WTC11 (cell line): ENCODE measurements around the gene ACYP2. TPM values are rescaled to one million over a fixed set of nuclear protein-coding genes. Genes with fewer than 3 reads are reported as not detected.

Experiments used
- ATAC-seq: fragments of 200-7000 bp; cut with Tn5 transposase; 2 replicates; pipeline ENCODE4 v1.10.0; 2021; ENCODE audit warnings: mild to moderate bottlenecking, moderate library complexity
- CTCF ChIA-PET: fragments of 300-600 bp; sonication (Branson Sonifier 250); formaldehyde crosslinking; loops from one replicate; lab custom pipeline; 2021; ENCODE audit warnings: antibody characterized with exemption; lab: Charles Lee
- POLR2A ChIA-PET: fragments of 350-600 bp; sonication (Branson Sonifier 250); formaldehyde crosslinking; loops from one replicate; lab custom pipeline; 2021; ENCODE audit warnings: antibody characterized with exemption; lab: Charles Lee
- DNase-seq: peaks from one replicate; pipeline ENCODE4 v3.0.0; 2021; ENCODE audit warnings: low spot score
- H3K27ac Mint-ChIP-seq: 2 replicates; pipeline ENCODE4 v1.8.0; 2021; ENCODE audit warnings: mixed read lengths
- H3K27me3 Mint-ChIP-seq: 2 replicates; pipeline ENCODE4 v1.8.0; 2021; ENCODE audit warnings: low read depth, mild to moderate bottlenecking, moderate library complexity, mixed read lengths
- H3K36me3 Mint-ChIP-seq: 2 replicates; pipeline ENCODE4 v1.8.0; 2021; ENCODE audit warnings: mixed read lengths
- H3K4me1 Mint-ChIP-seq: 2 replicates; pipeline ENCODE4 v1.8.0; 2022; ENCODE audit warnings: mixed read lengths
- H3K4me3 Mint-ChIP-seq: 2 replicates; pipeline ENCODE4 v1.8.0; 2021; ENCODE audit warnings: mild to moderate bottlenecking, moderate library complexity, mixed read lengths
- H3K9me3 Mint-ChIP-seq: 2 replicates; pipeline ENCODE4 v1.8.0; 2021; ENCODE audit warnings: mixed read lengths
- FOXJ3 ChIP-seq: sonication (generic); formaldehyde crosslinking; IDR thresholded peaks from 2 replicates; pipeline ENCODE4 v1.9.0; 2021; ENCODE audit warnings: missing genetic modification reagents, mild to moderate bottlenecking, borderline replicate concordance
- FOXP1 ChIP-seq: sonication (generic); formaldehyde crosslinking; IDR thresholded peaks from 2 replicates; pipeline ENCODE4 v1.8.0; 2022; ENCODE audit warnings: missing genetic modification reagents, mild to moderate bottlenecking, moderate library complexity, borderline replicate concordance
- HMGXB4 ChIP-seq: sonication (generic); formaldehyde crosslinking; IDR thresholded peaks from 2 replicates; pipeline ENCODE4 v1.8.1; 2023; ENCODE audit warnings: mild to moderate bottlenecking, moderate library complexity, missing genetic modification reagents
- IRF2 ChIP-seq: sonication (generic); formaldehyde crosslinking; IDR thresholded peaks from 2 replicates; pipeline ENCODE4 v1.8.0; 2022; ENCODE audit warnings: low read depth, missing genetic modification reagents, borderline replicate concordance
- JUN ChIP-seq: sonication (generic); formaldehyde crosslinking; IDR thresholded peaks from 2 replicates; pipeline ENCODE4 v1.8.0; 2023; ENCODE audit warnings: mild to moderate bottlenecking, missing genetic modification reagents
- RELA ChIP-seq: sonication (generic); formaldehyde crosslinking; IDR thresholded peaks from 2 replicates; pipeline ENCODE4 v1.8.1; 2022; ENCODE audit warnings: missing genetic modification reagents, mild to moderate bottlenecking, borderline replicate concordance
- ZBTB21 ChIP-seq: sonication (generic); formaldehyde crosslinking; IDR thresholded peaks from 2 replicates; pipeline ENCODE4 v1.8.1; 2023; ENCODE audit warnings: mild to moderate bottlenecking, missing genetic modification reagents, borderline replicate concordance
- ZNF121 ChIP-seq: sonication (generic); formaldehyde crosslinking; IDR thresholded peaks from 2 replicates; pipeline ENCODE4 v1.8.0; 2023; ENCODE audit warnings: missing genetic modification reagents
- ZNF138 ChIP-seq: sonication (generic); formaldehyde crosslinking; conservative IDR thresholded peaks from 2 replicates; pipeline ENCODE4 v1.8.1; 2022; ENCODE audit warnings: mild to moderate bottlenecking, moderate library complexity, missing genetic modification reagents
- ZNF317 ChIP-seq: sonication (generic); formaldehyde crosslinking; IDR thresholded peaks from 2 replicates; pipeline ENCODE4 v1.8.1; 2023; ENCODE audit warnings: low read depth, mild to moderate bottlenecking, moderate library complexity, missing genetic modification reagents, borderline replicate concordance
- total RNA-seq: library from RNA; stranded (reverse); gene quantifications from 3 replicates; pipeline ENCODE4 v1.2.3, GENCODE V29; 2021
- TF ChIP-seq, protein P1 (sequence below): fragments of 250-450 bp; sonication (Bioruptor Pico); IDR thresholded peaks from 2 replicates; pipeline ENCODE4 v1.9.0; 2021; ENCODE audit warnings: mild to moderate bottlenecking
- TF ChIP-seq, protein P2 (sequence below): sonication (generic); formaldehyde crosslinking; IDR thresholded peaks from 2 replicates; pipeline ENCODE4 v1.8.0; 2022; ENCODE audit warnings: mild to moderate bottlenecking, missing genetic modification reagents
- TF ChIP-seq, protein P3 (sequence below): sonication (generic); formaldehyde crosslinking; IDR thresholded peaks from 2 replicates; pipeline ENCODE4 v1.8.1; 2023; ENCODE audit warnings: mild to moderate bottlenecking, missing genetic modification reagents, moderate library complexity
- TF ChIP-seq, protein P4 (sequence below): fragments of 250-450 bp; sonication (Bioruptor Pico); IDR thresholded peaks from 2 replicates; pipeline ENCODE4 v1.9.0; 2021; ENCODE audit warnings: mild to moderate bottlenecking
- TF ChIP-seq, protein P5 (sequence below): sonication (generic); formaldehyde crosslinking; IDR thresholded peaks from 2 replicates; pipeline ENCODE4 v1.8.1; 2022; ENCODE audit warnings: missing genetic modification reagents, borderline replicate concordance
- TF ChIP-seq, protein P6 (sequence below): sonication (generic); formaldehyde crosslinking; IDR thresholded peaks from 2 replicates; pipeline ENCODE4 v1.8.1; 2023; ENCODE audit warnings: mild to moderate bottlenecking, missing genetic modification reagents, borderline replicate concordance
- TF ChIP-seq, protein P7 (sequence below): sonication (generic); formaldehyde crosslinking; conservative IDR thresholded peaks from 2 replicates; pipeline ENCODE4 v1.8.1; 2023; ENCODE audit warnings: mild to moderate bottlenecking, low read depth, missing genetic modification reagents, moderate library complexity

ACYP2 gene
- total RNA-seq, 1 experiment from 2014 or later: 4.4 TPM

- Mint-ChIP-seq H3K4me1 (peaks cover 6% of the 10 kb centered on the region; the same call in 1 of the 2 replicates), H3K27me3 (no peaks in the 10 kb centered on the region), H3K4me3 (no peak overlapping the region), H3K27ac (no peak overlapping the region), H3K9me3 (no peaks in the 10 kb centered on the region), H3K36me3 (no peaks in the 10 kb centered on the region)
- ChIA-PET CTCF (no interaction called here), POLR2A (no interaction called here)
- DNase-seq (no peak), ATAC-seq (no peak)
- TF ChIP-seq FOXP1 (CRISPR knock-in tag) (no peak), HMGXB4 (no peak), ZBTB21 (CRISPR knock-in tag) (no peak), JUN (CRISPR knock-in tag) (no peak), ZNF317 (CRISPR knock-in tag) (no peak), FOXJ3 (CRISPR knock-in tag) (no peak), RELA (no peak), ZNF138 (CRISPR knock-in tag) (no peak), ZNF121 (CRISPR knock-in tag) (no peak), IRF2 (no peak)
- TF ChIP-seq, protein P1, sequence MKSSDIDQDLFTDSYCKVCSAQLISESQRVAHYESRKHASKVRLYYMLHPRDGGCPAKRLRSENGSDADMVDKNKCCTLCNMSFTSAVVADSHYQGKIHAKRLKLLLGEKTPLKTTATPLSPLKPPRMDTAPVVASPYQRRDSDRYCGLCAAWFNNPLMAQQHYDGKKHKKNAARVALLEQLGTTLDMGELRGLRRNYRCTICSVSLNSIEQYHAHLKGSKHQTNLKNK (CRISPR knock-in tag): no peak
- TF ChIP-seq, protein P2, sequence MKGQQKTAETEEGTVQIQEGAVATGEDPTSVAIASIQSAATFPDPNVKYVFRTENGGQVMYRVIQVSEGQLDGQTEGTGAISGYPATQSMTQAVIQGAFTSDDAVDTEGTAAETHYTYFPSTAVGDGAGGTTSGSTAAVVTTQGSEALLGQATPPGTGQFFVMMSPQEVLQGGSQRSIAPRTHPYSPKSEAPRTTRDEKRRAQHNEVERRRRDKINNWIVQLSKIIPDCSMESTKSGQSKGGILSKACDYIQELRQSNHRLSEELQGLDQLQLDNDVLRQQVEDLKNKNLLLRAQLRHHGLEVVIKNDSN: no peak
- TF ChIP-seq, protein P3, sequence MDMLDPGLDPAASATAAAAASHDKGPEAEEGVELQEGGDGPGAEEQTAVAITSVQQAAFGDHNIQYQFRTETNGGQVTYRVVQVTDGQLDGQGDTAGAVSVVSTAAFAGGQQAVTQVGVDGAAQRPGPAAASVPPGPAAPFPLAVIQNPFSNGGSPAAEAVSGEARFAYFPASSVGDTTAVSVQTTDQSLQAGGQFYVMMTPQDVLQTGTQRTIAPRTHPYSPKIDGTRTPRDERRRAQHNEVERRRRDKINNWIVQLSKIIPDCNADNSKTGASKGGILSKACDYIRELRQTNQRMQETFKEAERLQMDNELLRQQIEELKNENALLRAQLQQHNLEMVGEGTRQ (CRISPR knock-in tag): no peak
- TF ChIP-seq, protein P4, sequence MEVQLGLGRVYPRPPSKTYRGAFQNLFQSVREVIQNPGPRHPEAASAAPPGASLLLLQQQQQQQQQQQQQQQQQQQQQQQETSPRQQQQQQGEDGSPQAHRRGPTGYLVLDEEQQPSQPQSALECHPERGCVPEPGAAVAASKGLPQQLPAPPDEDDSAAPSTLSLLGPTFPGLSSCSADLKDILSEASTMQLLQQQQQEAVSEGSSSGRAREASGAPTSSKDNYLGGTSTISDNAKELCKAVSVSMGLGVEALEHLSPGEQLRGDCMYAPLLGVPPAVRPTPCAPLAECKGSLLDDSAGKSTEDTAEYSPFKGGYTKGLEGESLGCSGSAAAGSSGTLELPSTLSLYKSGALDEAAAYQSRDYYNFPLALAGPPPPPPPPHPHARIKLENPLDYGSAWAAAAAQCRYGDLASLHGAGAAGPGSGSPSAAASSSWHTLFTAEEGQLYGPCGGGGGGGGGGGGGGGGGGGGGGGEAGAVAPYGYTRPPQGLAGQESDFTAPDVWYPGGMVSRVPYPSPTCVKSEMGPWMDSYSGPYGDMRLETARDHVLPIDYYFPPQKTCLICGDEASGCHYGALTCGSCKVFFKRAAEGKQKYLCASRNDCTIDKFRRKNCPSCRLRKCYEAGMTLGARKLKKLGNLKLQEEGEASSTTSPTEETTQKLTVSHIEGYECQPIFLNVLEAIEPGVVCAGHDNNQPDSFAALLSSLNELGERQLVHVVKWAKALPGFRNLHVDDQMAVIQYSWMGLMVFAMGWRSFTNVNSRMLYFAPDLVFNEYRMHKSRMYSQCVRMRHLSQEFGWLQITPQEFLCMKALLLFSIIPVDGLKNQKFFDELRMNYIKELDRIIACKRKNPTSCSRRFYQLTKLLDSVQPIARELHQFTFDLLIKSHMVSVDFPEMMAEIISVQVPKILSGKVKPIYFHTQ: no peak
- TF ChIP-seq, protein P5, sequence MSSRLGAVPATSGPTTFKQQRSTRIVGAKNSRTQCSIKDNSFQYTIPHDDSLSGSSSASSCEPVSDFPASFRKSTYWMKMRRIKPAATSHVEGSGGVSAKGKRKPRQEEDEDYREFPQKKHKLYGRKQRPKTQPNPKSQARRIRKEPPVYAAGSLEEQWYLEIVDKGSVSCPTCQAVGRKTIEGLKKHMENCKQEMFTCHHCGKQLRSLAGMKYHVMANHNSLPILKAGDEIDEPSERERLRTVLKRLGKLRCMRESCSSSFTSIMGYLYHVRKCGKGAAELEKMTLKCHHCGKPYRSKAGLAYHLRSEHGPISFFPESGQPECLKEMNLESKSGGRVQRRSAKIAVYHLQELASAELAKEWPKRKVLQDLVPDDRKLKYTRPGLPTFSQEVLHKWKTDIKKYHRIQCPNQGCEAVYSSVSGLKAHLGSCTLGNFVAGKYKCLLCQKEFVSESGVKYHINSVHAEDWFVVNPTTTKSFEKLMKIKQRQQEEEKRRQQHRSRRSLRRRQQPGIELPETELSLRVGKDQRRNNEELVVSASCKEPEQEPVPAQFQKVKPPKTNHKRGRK: no peak
- TF ChIP-seq, protein P6, sequence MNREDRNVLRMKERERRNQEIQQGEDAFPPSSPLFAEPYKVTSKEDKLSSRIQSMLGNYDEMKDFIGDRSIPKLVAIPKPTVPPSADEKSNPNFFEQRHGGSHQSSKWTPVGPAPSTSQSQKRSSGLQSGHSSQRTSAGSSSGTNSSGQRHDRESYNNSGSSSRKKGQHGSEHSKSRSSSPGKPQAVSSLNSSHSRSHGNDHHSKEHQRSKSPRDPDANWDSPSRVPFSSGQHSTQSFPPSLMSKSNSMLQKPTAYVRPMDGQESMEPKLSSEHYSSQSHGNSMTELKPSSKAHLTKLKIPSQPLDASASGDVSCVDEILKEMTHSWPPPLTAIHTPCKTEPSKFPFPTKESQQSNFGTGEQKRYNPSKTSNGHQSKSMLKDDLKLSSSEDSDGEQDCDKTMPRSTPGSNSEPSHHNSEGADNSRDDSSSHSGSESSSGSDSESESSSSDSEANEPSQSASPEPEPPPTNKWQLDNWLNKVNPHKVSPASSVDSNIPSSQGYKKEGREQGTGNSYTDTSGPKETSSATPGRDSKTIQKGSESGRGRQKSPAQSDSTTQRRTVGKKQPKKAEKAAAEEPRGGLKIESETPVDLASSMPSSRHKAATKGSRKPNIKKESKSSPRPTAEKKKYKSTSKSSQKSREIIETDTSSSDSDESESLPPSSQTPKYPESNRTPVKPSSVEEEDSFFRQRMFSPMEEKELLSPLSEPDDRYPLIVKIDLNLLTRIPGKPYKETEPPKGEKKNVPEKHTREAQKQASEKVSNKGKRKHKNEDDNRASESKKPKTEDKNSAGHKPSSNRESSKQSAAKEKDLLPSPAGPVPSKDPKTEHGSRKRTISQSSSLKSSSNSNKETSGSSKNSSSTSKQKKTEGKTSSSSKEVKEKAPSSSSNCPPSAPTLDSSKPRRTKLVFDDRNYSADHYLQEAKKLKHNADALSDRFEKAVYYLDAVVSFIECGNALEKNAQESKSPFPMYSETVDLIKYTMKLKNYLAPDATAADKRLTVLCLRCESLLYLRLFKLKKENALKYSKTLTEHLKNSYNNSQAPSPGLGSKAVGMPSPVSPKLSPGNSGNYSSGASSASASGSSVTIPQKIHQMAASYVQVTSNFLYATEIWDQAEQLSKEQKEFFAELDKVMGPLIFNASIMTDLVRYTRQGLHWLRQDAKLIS: no peak
- TF ChIP-seq, protein P7, sequence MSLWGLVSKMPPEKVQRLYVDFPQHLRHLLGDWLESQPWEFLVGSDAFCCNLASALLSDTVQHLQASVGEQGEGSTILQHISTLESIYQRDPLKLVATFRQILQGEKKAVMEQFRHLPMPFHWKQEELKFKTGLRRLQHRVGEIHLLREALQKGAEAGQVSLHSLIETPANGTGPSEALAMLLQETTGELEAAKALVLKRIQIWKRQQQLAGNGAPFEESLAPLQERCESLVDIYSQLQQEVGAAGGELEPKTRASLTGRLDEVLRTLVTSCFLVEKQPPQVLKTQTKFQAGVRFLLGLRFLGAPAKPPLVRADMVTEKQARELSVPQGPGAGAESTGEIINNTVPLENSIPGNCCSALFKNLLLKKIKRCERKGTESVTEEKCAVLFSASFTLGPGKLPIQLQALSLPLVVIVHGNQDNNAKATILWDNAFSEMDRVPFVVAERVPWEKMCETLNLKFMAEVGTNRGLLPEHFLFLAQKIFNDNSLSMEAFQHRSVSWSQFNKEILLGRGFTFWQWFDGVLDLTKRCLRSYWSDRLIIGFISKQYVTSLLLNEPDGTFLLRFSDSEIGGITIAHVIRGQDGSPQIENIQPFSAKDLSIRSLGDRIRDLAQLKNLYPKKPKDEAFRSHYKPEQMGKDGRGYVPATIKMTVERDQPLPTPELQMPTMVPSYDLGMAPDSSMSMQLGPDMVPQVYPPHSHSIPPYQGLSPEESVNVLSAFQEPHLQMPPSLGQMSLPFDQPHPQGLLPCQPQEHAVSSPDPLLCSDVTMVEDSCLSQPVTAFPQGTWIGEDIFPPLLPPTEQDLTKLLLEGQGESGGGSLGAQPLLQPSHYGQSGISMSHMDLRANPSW: no peak
These were observed 38.8 kb upstream of the ACYP2 start for GRCh38 chr2:54076586-54076985.
